GM12873 (cell line): ENCODE results near the gene MRGPRG.

Experiments used
- TF ChIP-seq, protein P1 (sequence below): IDR thresholded peaks from 2 replicates; pipeline ENCODE4 v1.5.1; 2012; ENCODE audit warnings: low read depth, mild to moderate bottlenecking, moderate library complexity, low read length, control low read depth; ENCODE audit not compliant: insufficient read depth; ENCODE audit errors: missing control alignments

The MRGPRG gene

DNA sequence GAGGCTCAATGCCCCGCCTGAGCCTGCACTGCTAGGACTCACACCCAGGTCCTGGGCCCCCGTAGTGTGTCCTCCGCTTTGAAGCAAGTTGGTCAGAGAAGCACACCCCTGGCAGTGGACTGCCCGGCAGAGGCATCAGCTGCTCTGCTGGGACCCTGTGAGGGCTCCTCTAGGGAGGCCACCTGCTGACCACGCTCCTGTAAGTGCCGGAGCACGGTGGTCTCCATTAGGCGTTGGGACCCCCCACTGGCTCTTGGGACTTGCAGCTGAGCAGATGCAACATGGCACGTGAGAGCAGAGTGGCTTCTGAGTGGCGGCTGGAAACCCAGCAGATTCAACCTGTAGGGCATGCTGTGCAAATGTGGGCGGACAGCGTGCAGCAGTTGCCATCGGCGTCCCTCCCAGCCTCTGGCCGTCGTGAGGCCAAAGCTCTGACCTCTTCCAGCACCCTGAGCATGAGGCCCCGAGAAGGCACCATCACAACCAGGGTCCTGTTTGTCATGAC, 16.9 kb downstream of the MRGPRG start:
- TF ChIP-seq, protein P1, sequence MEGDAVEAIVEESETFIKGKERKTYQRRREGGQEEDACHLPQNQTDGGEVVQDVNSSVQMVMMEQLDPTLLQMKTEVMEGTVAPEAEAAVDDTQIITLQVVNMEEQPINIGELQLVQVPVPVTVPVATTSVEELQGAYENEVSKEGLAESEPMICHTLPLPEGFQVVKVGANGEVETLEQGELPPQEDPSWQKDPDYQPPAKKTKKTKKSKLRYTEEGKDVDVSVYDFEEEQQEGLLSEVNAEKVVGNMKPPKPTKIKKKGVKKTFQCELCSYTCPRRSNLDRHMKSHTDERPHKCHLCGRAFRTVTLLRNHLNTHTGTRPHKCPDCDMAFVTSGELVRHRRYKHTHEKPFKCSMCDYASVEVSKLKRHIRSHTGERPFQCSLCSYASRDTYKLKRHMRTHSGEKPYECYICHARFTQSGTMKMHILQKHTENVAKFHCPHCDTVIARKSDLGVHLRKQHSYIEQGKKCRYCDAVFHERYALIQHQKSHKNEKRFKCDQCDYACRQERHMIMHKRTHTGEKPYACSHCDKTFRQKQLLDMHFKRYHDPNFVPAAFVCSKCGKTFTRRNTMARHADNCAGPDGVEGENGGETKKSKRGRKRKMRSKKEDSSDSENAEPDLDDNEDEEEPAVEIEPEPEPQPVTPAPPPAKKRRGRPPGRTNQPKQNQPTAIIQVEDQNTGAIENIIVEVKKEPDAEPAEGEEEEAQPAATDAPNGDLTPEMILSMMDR = no peak

DNA sequence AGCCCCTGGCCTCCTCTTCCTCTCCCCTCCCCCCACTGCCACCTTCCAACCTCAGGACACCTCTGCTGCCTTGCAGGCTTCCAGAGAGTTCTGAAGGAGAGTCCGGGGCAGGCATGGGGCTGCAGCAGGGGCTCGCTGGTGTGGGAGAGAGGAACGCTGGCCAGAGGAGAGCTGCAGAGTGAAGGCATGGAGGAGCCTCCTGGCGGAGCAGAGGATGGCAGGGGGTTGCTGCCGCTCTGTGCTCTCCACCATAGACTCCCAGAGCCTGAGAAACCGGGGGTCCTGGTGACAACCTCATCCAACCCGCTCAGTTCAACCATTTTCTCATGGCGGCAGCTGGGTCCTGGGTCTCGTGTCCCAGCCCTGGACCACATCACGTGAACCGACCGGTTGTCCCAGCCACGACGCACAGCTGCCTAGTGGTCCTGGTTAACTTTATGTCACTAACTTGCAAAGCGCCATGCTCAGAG, 17.5 kb downstream of the MRGPRG start:
- TF ChIP-seq, protein P1 = no peak

DNA sequence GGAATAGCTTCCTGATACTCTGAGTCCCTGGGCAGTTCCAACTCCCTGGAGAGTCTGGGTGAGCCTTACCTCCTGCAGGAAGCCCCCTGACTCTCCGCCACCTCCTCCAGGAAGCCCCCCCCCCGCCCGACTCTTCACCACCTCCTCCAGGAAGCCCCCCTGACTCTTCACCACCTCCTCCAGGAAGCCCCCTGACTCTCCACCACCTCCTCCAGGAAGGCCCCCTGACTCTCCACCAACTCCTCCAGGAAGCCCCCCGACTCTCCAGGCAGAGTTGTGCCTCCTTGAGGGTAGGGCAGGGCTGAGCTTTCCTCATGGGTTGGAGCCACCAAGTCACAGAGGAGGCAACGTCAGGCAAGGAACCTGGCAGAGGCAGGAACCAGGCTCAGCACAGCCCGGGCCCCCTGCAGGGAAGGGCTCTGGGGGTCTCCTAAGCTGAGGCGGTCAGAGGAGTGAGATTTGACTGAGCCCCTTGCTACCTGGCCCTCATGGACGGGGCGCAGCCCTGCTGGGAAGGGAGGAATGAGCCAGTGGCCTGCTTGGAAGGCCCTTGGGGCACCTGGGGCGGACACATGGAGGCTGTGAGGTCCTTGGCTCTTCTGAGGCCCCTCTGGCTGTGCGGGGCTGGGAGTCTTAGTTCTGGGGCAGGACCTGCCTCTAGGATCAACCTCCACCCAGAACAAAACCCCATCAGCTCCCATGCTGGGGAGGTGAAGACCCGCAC, 18.1 kb downstream of the MRGPRG start:
- TF ChIP-seq, protein P1 = no peak

DNA sequence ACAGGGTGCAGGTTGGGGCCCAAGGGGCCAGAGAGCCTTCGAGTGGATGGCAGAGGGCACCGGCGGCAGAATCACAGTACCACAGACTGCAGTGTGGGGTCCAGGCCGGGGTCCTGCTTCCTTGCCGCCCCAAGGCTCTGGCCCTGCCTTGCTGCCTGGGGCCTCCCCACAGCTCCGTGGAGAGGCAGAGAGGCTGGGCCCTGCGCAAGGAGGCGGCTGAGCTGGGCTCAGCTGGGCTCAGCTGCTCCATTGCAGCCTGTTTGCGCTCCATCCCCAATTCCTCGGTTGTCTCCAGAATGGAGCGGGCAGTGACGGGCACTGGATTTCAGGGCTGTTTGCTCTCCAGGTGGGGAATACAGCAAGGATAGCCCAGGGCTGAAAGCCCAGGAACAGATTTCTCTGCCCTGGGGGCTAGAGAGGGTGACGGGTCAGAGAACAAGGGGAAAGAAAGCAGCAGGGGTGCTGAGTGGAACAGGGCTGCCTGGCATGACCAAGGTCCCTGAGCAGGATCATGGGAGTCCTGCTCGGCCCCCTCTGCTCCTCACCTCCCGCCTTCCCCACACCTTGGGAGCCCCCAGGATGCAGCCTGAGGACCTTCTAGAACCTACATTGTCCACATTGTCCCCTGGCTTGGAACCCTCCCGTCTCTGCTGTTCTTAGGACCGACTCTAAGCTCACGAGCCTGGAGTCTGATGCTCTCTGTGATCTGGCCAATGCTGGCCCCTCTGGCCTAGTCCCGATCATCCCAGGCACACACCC, 18.9 kb downstream of the MRGPRG start:
- TF ChIP-seq, protein P1 = no peak

DNA sequence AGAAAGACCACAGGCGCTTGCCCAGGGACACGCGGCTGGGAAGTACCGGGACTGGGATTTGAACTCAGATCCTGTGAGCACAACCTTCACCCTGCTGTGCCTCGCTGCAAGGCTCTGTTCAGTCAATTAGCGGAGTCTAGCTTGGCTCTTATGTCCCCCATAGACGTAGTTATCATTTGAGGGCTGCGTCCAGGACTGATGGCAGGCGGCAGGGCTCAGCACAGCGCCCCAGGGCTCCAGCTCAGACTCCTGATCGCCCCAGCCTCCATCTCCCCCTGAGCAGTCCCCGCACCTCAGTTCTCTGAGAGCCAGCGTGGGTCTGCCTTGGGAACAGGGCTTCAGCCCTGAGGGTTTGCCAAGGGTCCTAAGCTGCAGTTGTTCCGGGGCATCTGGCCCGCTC, 19.8 kb downstream of the MRGPRG start:
- TF ChIP-seq, protein P1 = no peak

DNA sequence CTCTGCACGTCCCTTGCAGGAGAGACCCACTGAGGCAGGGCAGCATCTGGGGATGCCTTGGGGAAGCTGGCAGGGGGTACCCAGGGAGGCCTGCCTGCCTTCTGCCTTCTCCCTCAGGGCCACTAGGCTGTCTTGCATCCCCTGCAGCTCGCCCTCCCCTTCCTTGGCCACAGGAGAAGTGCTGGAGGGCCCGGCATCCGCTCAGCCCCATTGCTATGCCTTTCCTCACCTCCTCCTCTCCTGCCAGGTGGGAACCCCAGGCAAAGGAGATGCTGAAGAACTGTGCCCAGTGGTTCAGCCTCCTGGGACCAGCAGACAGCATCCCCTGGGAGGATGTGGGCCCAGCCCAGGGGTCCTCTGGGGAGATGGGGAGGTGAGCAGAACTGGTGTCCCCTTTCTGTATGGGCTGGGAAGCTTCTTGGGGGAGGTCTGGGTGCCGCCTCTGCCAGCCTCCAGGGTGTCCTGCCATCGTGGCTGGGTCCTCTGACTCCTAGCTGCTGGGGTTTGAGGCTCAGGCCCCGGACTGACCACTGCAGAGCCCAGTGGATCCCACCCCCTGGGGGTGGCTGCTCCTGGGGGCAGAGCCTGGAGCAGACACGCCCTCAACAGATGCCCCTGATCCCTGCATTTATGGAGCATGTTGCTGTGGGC, 20.6 kb downstream of the MRGPRG start:
- TF ChIP-seq, protein P1 = no peak
